Karpas-422 (cell line): Measurements from ENCODE around the gene TCAP. TPM values are rescaled to one million over a fixed set of nuclear protein-coding genes. Genes with fewer than 3 reads are reported as not detected.

Source experiments
- DNase-seq: peaks from one replicate; pipeline ENCODE4 v3.0.0-alpha.2; 2015
- H2AFZ ChIP-seq: fragments of 200-600 bp; sonication (generic); 2 replicates; pipeline ENCODE4 v1.6.1; 2014; ENCODE audit warnings: antibody characterized with exemption, low read length, mixed read lengths
- H3K27ac ChIP-seq: fragments of 200-600 bp; sonication (generic); 2 replicates; pipeline ENCODE4 v1.5.1; 2014; ENCODE audit warnings: mild to moderate bottlenecking, low read length, moderate library complexity
- H3K27me3 ChIP-seq: fragments of 200-600 bp; sonication (generic); 2 replicates; pipeline ENCODE4 v1.6.1; 2014; ENCODE audit warnings: low read length, mixed read lengths
- H3K36me3 ChIP-seq: fragments of 200-600 bp; sonication (generic); 2 replicates; pipeline ENCODE4 v1.6.1; 2014; ENCODE audit warnings: low read length, mixed read lengths; ENCODE audit not compliant: insufficient read depth
- H3K4me1 ChIP-seq: fragments of 200-600 bp; sonication (generic); 2 replicates; pipeline ENCODE4 v1.6.1; 2014; ENCODE audit warnings: mild to moderate bottlenecking, low read length, mixed read lengths
- H3K4me2 ChIP-seq: fragments of 200-600 bp; sonication (generic); 2 replicates; pipeline ENCODE4 v1.6.1; 2014; ENCODE audit warnings: low read length, low read depth, mild to moderate bottlenecking; ENCODE audit not compliant: poor library complexity, severe bottlenecking
- H3K4me3 ChIP-seq: fragments of 200-600 bp; sonication (generic); 2 replicates; pipeline ENCODE4 v1.5.1; 2014; ENCODE audit warnings: mild to moderate bottlenecking, antibody characterized with exemption, low read length, mixed read lengths
- H3K79me2 ChIP-seq: fragments of 200-600 bp; sonication (generic); 2 replicates; pipeline ENCODE4 v1.6.1; 2014; ENCODE audit warnings: mild to moderate bottlenecking, low read length, mixed read lengths
- H3K9ac ChIP-seq: fragments of 200-600 bp; sonication (generic); 2 replicates; pipeline ENCODE4 v1.6.0; 2014; ENCODE audit warnings: low read length
- H3K9me2 ChIP-seq: fragments of 200-600 bp; sonication (generic), shearing (Covaris generic); replicated peaks from 2 replicates; pipeline ENCODE4 v1.6.0; 2014; ENCODE audit warnings: mild to moderate bottlenecking, low read length, moderate library complexity; ENCODE audit not compliant: insufficient read depth
- H3K9me3 ChIP-seq: fragments of 300-700, 200-600 bp; sonication (generic); 2 replicates; pipeline ENCODE4 v1.6.1; 2014; ENCODE audit warnings: low read length, mixed read lengths
- H4K20me1 ChIP-seq: fragments of 200-600 bp; sonication (generic); 2 replicates; pipeline ENCODE4 v1.6.1; 2014; ENCODE audit warnings: mild to moderate bottlenecking, antibody characterized with exemption, low read length, low read depth; ENCODE audit not compliant: insufficient read depth
- total RNA-seq: library from RNA; depleted of rRNA; stranded (reverse); fragments of >200 nt; shearing (Covaris generic); gene quantifications from 2 replicates; pipeline ENCODE4 v1.2.3, GENCODE V29; 2014; ENCODE audit warnings: low replicate concordance

TCAP gene
- total RNA-seq, 1 experiment from 2014 or later: 1.5 TPM

DNA sequence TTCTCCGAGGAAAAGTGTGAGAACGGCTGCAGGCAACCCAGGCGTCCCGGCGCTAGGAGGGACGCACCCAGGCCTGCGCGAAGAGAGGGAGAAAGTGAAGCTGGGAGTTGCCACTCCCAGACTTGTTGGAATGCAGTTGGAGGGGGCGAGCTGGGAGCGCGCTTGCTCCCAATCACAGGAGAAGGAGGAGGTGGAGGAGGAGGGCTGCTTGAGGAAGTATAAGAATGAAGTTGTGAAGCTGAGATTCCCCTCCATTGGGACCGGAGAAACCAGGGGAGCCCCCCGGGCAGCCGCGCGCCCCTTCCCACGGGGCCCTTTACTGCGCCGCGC is 34.6 kb downstream of the TCAP start, which contains the start of gene ERBB2:
TSS of gene ERBB2 (plus strand) at position 247 of the 330 bp plus-strand sequence. CDS start 175 bp downstream, outside the sequence.
- no peaks in the 10 kb centered on the region for H3K79me2 ChIP-seq
- no peaks in the 10 kb centered on the region for H3K4me1 ChIP-seq
- DNase-seq: no peak
- no peaks in the 10 kb centered on the region for H3K27me3 ChIP-seq
- no peak within 1 kb of the TSS for H2AFZ ChIP-seq
- H3K36me3 ChIP-seq: no peaks in the 10 kb centered on the region
- no peak within 1 kb of the TSS for H3K4me2 ChIP-seq
- no peaks in the 10 kb centered on the region for H3K9me3 ChIP-seq
- H3K9ac ChIP-seq: no peak within 1 kb of the TSS
- H3K4me3 ChIP-seq: no peak within 1 kb of the TSS
- H3K9me2 ChIP-seq: no peaks in the 10 kb centered on the region
- H3K27ac ChIP-seq: no peak within 1 kb of the TSS
- no peaks in the 10 kb centered on the region for H4K20me1 ChIP-seq

DNA sequence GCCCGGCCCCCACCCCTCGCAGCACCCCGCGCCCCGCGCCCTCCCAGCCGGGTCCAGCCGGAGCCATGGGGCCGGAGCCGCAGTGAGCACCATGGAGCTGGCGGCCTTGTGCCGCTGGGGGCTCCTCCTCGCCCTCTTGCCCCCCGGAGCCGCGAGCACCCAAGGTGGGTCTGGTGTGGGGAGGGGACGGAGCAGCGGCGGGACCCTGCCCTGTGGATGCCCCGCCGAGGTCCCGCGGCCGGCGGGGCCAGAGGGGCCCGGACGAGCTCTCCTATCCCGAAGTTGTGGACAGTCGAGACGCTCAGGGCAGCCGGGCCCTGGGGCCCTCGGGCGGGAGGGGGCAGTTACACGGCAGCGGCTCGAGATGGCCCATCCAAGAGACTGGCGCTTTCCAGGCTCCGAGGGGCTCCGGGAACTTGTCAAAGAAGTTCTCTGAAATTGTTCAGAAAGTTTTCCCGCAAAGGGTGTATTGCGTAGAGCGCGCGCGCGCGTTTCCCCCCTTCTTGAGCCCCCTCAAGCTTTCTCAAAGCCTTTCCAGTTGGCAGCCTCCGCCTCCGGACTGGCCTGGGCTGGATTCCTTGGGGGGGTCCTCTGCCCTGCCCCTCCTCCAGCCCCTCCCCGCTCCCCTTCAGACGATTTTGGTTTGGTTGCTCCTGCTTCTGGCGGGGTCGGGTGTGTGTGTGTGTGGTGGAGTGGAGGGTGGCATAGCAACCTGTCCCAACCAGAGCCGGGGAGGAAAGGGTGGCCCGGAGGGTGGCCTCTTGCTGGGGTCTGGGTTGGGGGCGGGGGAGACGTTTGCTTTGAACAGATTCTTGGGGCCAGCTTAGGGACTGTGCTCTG is 35.2 kb downstream of the TCAP start:
- H3K27me3 ChIP-seq: no peaks in the 10 kb centered on the region
- H3K4me2 ChIP-seq: no peak overlapping the region
- no peaks in the 10 kb centered on the region for H3K79me2 ChIP-seq
- no peaks in the 10 kb centered on the region for H3K4me1 ChIP-seq
- no peaks in the 10 kb centered on the region for H4K20me1 ChIP-seq
- H3K9ac ChIP-seq: no peak overlapping the region
- H3K36me3 ChIP-seq: no peaks in the 10 kb centered on the region
- no peak overlapping the region for H3K4me3 ChIP-seq
- no peak overlapping the region for H3K27ac ChIP-seq
- DNase-seq: no peak
- no peak overlapping the region for H2AFZ ChIP-seq
- no peaks in the 10 kb centered on the region for H3K9me2 ChIP-seq
- no peaks in the 10 kb centered on the region for H3K9me3 ChIP-seq

DNA sequence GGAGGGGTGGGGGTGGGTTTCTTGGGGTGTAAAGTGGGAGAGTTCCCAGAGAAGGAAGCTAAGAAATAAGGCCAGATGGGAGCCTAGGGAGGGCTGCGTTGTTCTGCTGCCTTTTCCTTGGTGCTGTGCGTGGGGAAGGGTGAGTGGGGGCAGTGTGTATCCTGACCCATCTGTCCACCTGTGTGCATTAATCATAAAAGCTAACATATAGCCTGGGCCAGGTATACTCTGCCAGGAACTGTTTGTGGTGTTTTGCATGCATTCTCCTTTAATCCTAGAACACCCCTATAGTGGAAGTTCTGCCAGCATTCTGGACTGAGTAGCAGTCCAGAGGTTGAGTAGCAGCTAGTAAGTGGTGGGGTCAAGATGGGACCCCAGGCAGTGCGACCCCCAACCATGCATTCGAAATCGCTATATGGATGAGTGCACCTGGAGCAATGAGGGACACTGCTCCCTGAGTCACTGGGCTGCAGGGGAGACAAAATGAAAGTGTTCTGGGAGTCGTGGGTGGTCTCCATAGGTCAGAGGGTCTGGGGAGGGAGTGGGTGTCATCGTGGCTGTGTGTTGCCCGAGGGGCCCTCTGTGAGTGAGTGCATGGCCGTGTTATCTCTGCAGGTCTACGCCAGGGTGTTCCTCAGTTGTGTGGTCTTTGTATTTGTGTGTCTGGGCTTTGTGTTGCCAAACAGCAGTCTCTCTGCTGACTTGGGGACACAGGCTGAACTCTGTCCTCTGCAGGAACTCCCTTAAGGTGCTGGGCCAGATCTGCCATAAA is 36.0 kb downstream of the TCAP start:
- Histone ChIP-seq H3K4me1 (no peaks in the 10 kb centered on the region), H3K9me3 (no peaks in the 10 kb centered on the region), H3K9ac (no peak overlapping the region), H4K20me1 (no peaks in the 10 kb centered on the region), H3K27ac (no peak overlapping the region), H3K79me2 (no peaks in the 10 kb centered on the region), H3K4me2 (no peak overlapping the region), H3K36me3 (no peaks in the 10 kb centered on the region), H2AFZ (no peak overlapping the region), H3K9me2 (no peaks in the 10 kb centered on the region), H3K4me3 (no peak overlapping the region), H3K27me3 (no peaks in the 10 kb centered on the region)
- DNase-seq: no peak

DNA sequence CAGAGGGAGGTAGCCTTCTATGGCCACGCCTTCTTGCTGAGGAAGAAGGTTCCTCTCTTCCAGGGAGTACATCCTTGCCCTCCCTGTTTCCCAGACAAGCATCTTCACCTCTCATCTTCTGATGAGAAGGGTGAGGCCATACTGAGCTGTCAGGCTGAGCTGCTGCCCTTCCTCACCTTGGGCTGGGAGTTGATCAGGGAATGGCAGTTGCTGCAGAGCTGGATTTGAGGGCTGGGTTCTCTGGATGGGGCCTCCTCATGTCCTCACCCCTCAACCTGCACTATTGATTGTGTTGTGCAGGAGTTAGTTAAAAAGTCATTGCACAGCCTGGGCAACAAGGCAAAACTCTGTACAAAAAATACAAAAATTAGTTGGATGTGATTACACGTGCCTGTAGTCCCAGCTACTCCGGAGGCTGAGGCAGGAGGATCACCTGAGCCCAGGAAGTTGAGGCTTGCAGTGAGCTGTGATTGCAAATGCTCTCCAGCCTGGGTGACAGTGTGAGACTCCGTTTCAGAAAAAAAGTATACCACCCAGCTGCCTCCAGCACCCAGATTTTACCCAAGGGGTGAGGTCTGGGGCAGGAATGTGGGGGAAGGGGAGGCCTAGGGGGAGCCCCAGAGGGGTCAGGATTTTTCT is 36.8 kb downstream of the TCAP start:
- H3K36me3 ChIP-seq: no peaks in the 10 kb centered on the region
- no peaks in the 10 kb centered on the region for H3K4me1 ChIP-seq
- H4K20me1 ChIP-seq: no peaks in the 10 kb centered on the region
- no peaks in the 10 kb centered on the region for H3K79me2 ChIP-seq
- H3K27me3 ChIP-seq: no peaks in the 10 kb centered on the region
- no peaks in the 10 kb centered on the region for H3K9me2 ChIP-seq
- H3K9me3 ChIP-seq: no peaks in the 10 kb centered on the region
- no peak for DNase-seq
- H3K27ac ChIP-seq: no peak overlapping the region
- no peak overlapping the region for H3K4me2 ChIP-seq
- H3K4me3 ChIP-seq: no peak overlapping the region
- H3K9ac ChIP-seq: no peak overlapping the region
- no peak overlapping the region for H2AFZ ChIP-seq

DNA sequence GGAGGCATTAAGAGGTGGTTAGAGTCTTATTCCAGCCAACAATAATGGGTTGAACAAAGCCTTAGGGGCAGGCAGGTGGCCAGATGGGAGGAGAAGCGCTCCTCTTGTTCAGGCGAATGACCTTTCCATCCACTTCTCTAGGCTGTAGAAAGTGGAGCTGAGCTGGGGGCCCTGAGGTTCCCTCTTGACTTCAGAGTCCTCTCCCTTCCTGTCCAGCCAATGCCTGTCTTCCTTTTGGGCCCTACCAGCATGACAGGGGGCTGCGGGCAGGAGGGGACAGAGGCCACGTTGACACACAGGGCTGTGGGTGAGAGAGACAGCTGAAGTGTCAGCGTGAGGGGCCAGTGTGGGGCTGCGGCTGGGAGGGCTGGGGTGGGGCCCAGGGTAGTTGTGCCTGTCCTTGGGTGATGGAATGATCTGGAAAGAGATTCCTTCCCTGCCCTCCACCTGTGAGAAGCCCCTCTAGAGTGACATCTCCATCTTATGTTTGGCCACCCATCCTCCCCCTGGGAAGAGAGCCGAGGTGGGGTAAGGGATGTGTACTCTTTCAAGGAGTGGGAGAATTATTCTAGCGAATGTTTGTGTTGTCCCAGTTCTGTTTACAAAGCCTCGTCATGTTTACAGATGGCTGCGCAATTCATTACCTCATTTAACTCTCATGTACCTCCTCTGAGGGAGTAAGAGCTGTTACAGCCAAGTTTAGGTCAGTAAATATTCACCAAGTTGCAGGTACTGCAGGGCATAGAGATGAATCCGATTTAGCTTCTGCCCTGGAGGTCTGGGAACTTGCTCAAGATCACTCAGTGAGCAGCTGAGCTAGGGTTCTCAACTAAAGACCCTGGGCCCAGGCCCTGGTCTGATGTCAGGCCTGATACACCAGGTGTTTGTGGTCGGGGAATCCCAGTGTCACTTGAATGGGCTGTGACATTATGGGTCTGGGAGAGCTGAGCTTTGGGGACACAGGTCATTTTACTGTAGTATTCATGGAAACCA is 38.0 kb downstream of the TCAP start:
- Histone ChIP-seq H3K36me3 (no peaks in the 10 kb centered on the region), H3K4me1 (no peaks in the 10 kb centered on the region), H3K4me2 (no peak overlapping the region), H3K9me2 (no peaks in the 10 kb centered on the region), H3K27me3 (no peaks in the 10 kb centered on the region), H3K9ac (no peak overlapping the region), H3K79me2 (no peaks in the 10 kb centered on the region), H3K27ac (no peak overlapping the region), H2AFZ (no peak overlapping the region), H3K4me3 (no peak overlapping the region), H3K9me3 (no peaks in the 10 kb centered on the region), H4K20me1 (no peaks in the 10 kb centered on the region)
- no peak for DNase-seq

DNA sequence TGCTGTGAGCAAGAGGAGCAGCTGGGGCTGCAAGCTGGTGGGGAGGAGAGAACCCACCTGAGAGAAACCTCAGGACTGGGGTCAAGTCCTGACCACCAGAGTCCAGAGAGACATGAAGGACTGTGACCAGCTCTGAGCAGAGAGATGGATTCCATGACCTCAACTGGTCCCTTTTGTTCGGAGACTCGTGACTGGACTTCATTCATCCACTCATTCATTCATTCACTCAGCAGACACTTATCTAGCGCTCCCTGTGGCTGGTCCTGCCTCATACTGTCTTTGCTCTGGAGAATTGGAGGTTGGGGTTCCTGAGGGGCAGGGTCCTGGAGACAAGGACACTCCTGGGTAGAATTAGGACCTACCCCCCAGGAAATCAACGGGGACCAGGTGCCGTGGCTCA is 38.8 kb downstream of the TCAP start:
- no peak for DNase-seq
- no peaks in the 10 kb centered on the region for H3K27me3 ChIP-seq
- no peak overlapping the region for H3K4me3 ChIP-seq
- no peaks in the 10 kb centered on the region for H3K79me2 ChIP-seq
- H3K9me3 ChIP-seq: no peaks in the 10 kb centered on the region
- H3K4me2 ChIP-seq: no peak overlapping the region
- no peak overlapping the region for H3K27ac ChIP-seq
- no peaks in the 10 kb centered on the region for H4K20me1 ChIP-seq
- no peak overlapping the region for H2AFZ ChIP-seq
- H3K36me3 ChIP-seq: no peaks in the 10 kb centered on the region
- H3K4me1 ChIP-seq: peaks cover 3% of the 10 kb centered on the region
- no peak overlapping the region for H3K9ac ChIP-seq
- no peaks in the 10 kb centered on the region for H3K9me2 ChIP-seq

DNA sequence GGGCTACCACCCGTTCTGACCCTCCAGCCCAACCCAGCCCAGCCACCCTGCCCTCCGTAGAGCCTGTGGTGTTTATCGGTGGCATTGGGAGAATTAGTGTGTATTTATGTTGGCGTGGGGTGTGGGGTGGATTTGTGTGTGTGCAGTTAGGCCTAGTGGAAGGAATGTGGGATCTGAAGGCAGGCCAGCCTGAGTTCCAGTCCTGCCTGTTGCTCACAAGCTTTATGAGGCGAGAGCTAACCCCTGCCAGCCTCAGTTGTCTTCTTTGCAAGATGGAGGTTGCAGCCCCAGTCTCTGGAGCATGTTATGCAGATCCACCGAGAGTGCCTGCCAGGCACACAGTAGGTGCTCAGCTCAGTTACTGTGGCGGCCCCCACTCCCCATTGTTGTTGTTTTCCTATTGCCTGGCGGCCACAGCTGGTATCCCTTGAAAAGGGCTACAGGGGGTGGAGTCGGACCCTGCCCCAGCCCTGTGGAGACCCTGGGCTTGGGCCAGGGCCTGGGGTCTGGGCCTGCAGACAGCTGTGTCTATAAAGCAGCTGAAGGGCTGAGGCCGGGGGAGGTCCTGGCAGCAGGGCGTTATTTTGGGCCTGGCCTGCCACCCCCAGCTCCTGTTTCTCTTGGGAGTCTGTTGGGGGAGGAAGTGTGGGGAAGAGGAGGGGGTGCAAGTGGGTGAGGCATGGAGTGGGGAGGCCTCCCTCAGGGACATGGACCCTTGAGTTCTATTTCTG is 39.8 kb downstream of the TCAP start:
- H3K27ac ChIP-seq: no peak overlapping the region
- no peaks in the 10 kb centered on the region for H3K9me2 ChIP-seq
- no peaks in the 10 kb centered on the region for H3K9me3 ChIP-seq
- no peak overlapping the region for H2AFZ ChIP-seq
- H3K9ac ChIP-seq: no peak overlapping the region
- no peaks in the 10 kb centered on the region for H3K79me2 ChIP-seq
- no peaks in the 10 kb centered on the region for H4K20me1 ChIP-seq
- H3K4me2 ChIP-seq: no peak overlapping the region
- no peak for DNase-seq
- H3K27me3 ChIP-seq: no peaks in the 10 kb centered on the region
- H3K4me1 ChIP-seq: peaks cover 7% of the 10 kb centered on the region
- H3K36me3 ChIP-seq: no peaks in the 10 kb centered on the region
- no peak overlapping the region for H3K4me3 ChIP-seq
